IPS-18a (cell line): ENCODE data around the gene HLA-DQB2.

Experiments used
- H3K27ac ChIP-seq: one replicate; pipeline ENCODE4 v1.5.1; 2013; ENCODE audit warnings: low read length
- H3K27me3 ChIP-seq: one replicate; pipeline ENCODE4 v1.6.1; 2013; ENCODE audit warnings: mild to moderate bottlenecking, low read length; ENCODE audit not compliant: control insufficient read depth, insufficient read depth
- H3K36me3 ChIP-seq: one replicate; pipeline ENCODE4 v1.6.1; 2013; ENCODE audit warnings: low read depth, low read length; ENCODE audit not compliant: control insufficient read depth
- H3K4me1 ChIP-seq: one replicate; pipeline ENCODE4 v1.6.1; 2013; ENCODE audit warnings: low read depth, low read length; ENCODE audit not compliant: control insufficient read depth
- H3K4me3 ChIP-seq: one replicate; pipeline ENCODE4 v1.5.1; 2013; ENCODE audit warnings: low read length
- H3K9ac ChIP-seq: one replicate; pipeline ENCODE4 v1.6.1; 2013; ENCODE audit warnings: mild to moderate bottlenecking, low read length, moderate library complexity
- H3K9me3 ChIP-seq: one replicate; pipeline ENCODE4 v1.6.1; 2013; ENCODE audit warnings: low read depth, low read length; ENCODE audit not compliant: control insufficient read depth

The HLA-DQB2 gene

GRCh38 chr6:32744776-32745175 is 18.6 kb downstream of the HLA-DQB2 start:
- Histone ChIP-seq H3K27ac (no peak overlapping the region), H3K4me1 (no peaks in the 10 kb centered on the region), H3K9ac (no peak overlapping the region), H3K36me3 (no peaks in the 10 kb centered on the region), H3K27me3 (no peaks in the 10 kb centered on the region), H3K9me3 (no peaks in the 10 kb centered on the region), H3K4me3 (no peak overlapping the region)

DNA sequence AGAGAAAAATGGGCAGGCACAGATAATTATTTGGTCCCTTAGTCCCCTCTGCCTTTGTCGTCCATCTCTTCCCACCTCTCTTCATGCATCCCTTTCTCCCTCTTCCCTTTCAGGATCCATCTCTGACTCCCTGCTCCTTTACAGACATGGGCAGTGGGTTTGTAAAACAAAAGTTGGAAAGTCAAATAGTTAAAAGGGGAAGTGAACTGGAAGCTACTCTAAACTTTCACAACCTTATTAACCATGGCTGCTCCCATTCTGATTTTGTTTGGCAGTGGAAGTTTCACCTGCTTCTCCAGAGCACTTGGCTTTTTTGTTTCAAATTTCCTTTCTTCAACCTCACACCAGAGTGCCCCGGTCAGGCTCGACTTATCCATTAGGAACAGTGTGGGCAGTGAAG is 21.0 kb downstream of the HLA-DQB2 start:
- H3K4me1 ChIP-seq, result no peaks in the 10 kb centered on the region
- no peaks in the 10 kb centered on the region for H3K9me3 ChIP-seq
- H3K9ac ChIP-seq, result no peak overlapping the region
- no peak overlapping the region for H3K27ac ChIP-seq
- H3K4me3 ChIP-seq, result no peak overlapping the region
- no peaks in the 10 kb centered on the region for H3K36me3 ChIP-seq
- no peaks in the 10 kb centered on the region for H3K27me3 ChIP-seq

DNA sequence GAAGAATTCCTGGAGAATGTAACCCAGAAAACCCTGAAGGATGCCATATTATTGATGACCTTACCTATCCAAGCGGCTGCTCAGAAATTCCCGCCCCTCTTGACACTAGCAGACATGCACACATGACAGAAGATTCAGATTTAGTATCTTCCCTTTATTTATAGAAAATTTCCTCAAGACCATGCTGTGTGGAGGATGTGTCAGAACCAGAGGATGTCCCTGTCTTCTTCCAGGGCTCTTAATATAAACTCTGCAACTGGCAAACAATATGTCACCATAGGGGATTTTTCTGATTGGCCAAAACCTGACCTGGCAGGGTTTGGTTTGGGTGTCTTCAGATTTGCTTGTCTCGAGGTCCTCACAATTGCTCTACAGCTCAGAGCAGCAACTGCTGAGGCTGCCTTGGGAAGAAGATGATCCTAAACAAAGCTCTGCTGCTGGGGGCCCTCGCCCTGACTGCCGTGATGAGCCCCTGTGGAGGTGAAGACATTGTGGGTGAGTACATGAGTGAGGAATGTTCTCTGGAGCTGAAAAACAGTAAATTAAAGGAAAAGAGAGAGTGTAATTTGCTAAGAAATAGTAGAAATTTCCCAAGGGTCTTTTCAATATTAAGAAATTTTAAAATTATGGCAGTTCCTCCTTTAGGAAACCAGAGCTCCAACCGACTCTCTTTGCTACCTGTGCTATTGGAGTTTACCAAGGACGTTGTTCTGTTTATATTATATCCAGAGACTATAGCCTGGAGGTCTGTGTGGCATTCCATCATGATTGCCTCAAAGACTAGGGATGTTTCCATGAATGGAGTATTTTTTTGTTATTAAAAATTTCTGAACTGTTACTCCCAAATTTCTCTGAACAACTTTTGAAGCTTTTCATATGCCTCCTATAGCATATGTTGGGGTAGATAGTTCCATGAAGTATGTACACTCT is 22.0 kb downstream of the HLA-DQB2 start, which contains the start of gene HLA-DQA2:
Gene HLA-DQA2 (plus strand): TSS at position 361 of the 930 bp plus-strand sequence. CDS start 53 bp downstream, at position 414.
- Histone ChIP-seq H3K27me3 (no peaks in the 10 kb centered on the region), H3K9me3 (no peaks in the 10 kb centered on the region), H3K4me1 (no peaks in the 10 kb centered on the region), H3K4me3 (no peak within 1 kb of the TSS), H3K27ac (no peak within 1 kb of the TSS), H3K9ac (no peak within 1 kb of the TSS), H3K36me3 (no peaks in the 10 kb centered on the region)

GRCh38 chr6:32738126-32738525 is 25.2 kb downstream of the HLA-DQB2 start:
- H3K27me3 ChIP-seq, result no peaks in the 10 kb centered on the region
- H3K9me3 ChIP-seq, result no peaks in the 10 kb centered on the region
- H3K36me3 ChIP-seq, result no peaks in the 10 kb centered on the region
- H3K9ac ChIP-seq, result no peak overlapping the region
- H3K27ac ChIP-seq, result no peak overlapping the region
- H3K4me1 ChIP-seq, result no peaks in the 10 kb centered on the region
- H3K4me3 ChIP-seq, result no peak overlapping the region

GRCh38 chr6:32718879-32719278 is 44.5 kb downstream of the HLA-DQB2 start:
- H3K27me3 ChIP-seq, result no peaks in the 10 kb centered on the region

DNA sequence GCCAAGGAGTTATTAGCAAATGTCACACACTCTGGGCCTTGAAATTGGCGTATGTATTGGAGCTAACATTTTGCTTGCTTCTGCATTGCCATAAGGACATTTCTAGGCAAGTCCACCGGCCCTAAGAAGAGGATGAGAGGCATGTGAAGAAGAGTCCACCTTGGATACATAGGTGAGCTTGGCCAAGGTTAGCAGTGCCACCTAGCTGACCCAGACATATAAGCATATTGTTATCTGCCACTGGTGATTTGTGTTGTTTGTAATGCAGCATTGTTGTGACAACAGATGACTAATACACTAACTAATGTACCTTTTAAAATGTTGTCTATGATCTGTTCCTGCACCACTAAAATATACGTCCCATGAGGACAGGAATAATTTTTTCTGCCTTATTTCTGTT is 46.9 kb downstream of the HLA-DQB2 start:
- Histone ChIP-seq H3K27me3 (no peaks in the 10 kb centered on the region), H3K4me3 (no peak overlapping the region), H3K9me3 (no peaks in the 10 kb centered on the region), H3K27ac (no peak overlapping the region), H3K4me1 (no peaks in the 10 kb centered on the region), H3K36me3 (no peaks in the 10 kb centered on the region), H3K9ac (no peak overlapping the region)

More at GRCh38 chr6:32718879-32719278, 44.5 kb downstream of the HLA-DQB2 start:
- Histone ChIP-seq H3K36me3 (no peaks in the 10 kb centered on the region), H3K9me3 (no peaks in the 10 kb centered on the region), H3K4me3 (no peak overlapping the region), H3K4me1 (no peaks in the 10 kb centered on the region), H3K27ac (no peak overlapping the region), H3K9ac (no peak overlapping the region)

GRCh38 chr6:32713241-32713640 is 50.1 kb downstream of the HLA-DQB2 start:
- Histone ChIP-seq H3K4me3 (no peak overlapping the region), H3K9me3 (no peaks in the 10 kb centered on the region), H3K27ac (no peak overlapping the region), H3K36me3 (no peaks in the 10 kb centered on the region), H3K9ac (no peak overlapping the region), H3K4me1 (no peaks in the 10 kb centered on the region), H3K27me3 (no peaks in the 10 kb centered on the region)

DNA sequence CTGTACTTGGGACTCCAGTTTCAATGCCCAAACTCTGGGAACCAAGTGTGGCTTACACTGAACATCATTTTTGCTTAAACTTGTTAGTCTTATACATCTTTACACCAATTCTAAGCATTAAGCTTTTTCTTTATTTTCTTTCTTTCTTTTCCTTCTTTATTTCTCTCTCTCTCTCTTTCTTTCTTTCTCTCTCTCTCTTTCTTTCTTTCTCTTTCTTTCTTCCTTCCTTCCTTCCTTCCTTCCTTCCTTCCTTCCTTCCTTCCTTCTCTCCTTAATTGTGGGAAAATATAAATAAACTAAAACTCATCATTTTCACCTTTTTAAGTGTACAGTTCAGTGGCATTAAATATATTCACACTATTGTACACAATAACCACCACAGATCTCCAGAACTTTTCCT is 53.7 kb downstream of the HLA-DQB2 start:
- no peaks in the 10 kb centered on the region for H3K4me1 ChIP-seq
- no peaks in the 10 kb centered on the region for H3K9me3 ChIP-seq
- no peaks in the 10 kb centered on the region for H3K27me3 ChIP-seq
- no peaks in the 10 kb centered on the region for H3K36me3 ChIP-seq
- H3K4me3 ChIP-seq, result no peak overlapping the region
- H3K9ac ChIP-seq, result no peak overlapping the region
- no peak overlapping the region for H3K27ac ChIP-seq
